ENCODE results near the gene DHFR. TPM values are rescaled to one million over a fixed set of nuclear protein-coding genes. Genes with fewer than 3 reads are reported as not detected.

The DHFR gene
- total and polyA plus RNA-seq, 2 of the 8 experiments (the other 6 are each of a cell fraction or from before 2014, with no cell fraction given) = 46.4 to 88.9 TPM

- Histone ChIP-seq H3K56ac (replicated peaks; ENCODE audit: insufficient read length, low read depth, low read length) (no peak overlapping the region), H2BK20ac (ENCODE audit: low read length) (no peak overlapping the region), H3K79me1 (ENCODE audit: low read depth, low read length) (no peaks in the 10 kb centered on the region), H2BK15ac (ENCODE audit: low read length) (no peak overlapping the region), H4K20me1 (replicated peaks in 1 of 2; ENCODE audit: control insufficient read depth in 1 of 2, insufficient read depth in 2 of 2, low read length in 2 of 2) (no peaks in the 10 kb centered on the region), H3K27me3 (replicated peaks in 1 of 4; ENCODE audit: control insufficient read depth in 3 of 4, extremely low read depth in 1 of 4, insufficient read depth in 3 of 4, low read length in 3 of 4) (no peaks in the 10 kb centered on the region), H3K79me2 (ENCODE audit: control insufficient read depth in 1 of 2, insufficient read depth in 2 of 2, low read length in 2 of 2) (no peaks in the 10 kb centered on the region), H2BK120ac (replicated peaks; ENCODE audit: low read depth, low read length) (no peak overlapping the region), H3K18ac (ENCODE audit: extremely low read depth, low read length) (no peak overlapping the region), H3K23ac (ENCODE audit: insufficient read length) (no peak overlapping the region), H3K4me2 (ENCODE audit: insufficient read depth in 1 of 2, low read depth in 2 of 2, low read length in 2 of 2) (no peak overlapping the region), H4K5ac (ENCODE audit: insufficient read length, low read depth, low read length) (no peak overlapping the region), H2AFZ (ENCODE audit: low read length) (no peak overlapping the region), H3K4ac (replicated peaks; ENCODE audit: insufficient read length, low read depth, low read length) (no peak overlapping the region), H2BK12ac (ENCODE audit: low read depth, low read length) (no peak overlapping the region), H2AK5ac (ENCODE audit: low read depth, low read length) (no peak overlapping the region), H3K14ac (ENCODE audit: insufficient read length) (no peak overlapping the region), H2BK5ac (ENCODE audit: low read depth, low read length) (no peak overlapping the region), H4K8ac (ENCODE audit: extremely low read depth, insufficient read depth, low read length) (no peak overlapping the region), H3K9me3 (ENCODE audit: insufficient read depth in 2 of 2, low read depth in 1 of 2, low read length in 1 of 2) (no peaks in the 10 kb centered on the region), H3K36me3 (ENCODE audit: control insufficient read depth in 2 of 4, insufficient read depth in 4 of 4, low read length in 3 of 4) (peaks cover 0 to 49% (median 16%) of the 10 kb centered on the region in 4 experiments; a peak in 6 of 8 replicates), H4K91ac (replicated peaks; ENCODE audit: insufficient read length, low read length) (no peak overlapping the region), H3K4me3 (ENCODE audit: extremely low read depth in 1 of 4, insufficient read depth in 2 of 4, low read depth in 3 of 4, low read length in 4 of 4) (no peak overlapping the region), H3K27ac (ENCODE audit: low read depth, low read length) (no peak overlapping the region), H3K9ac (replicated peaks in 1 of 4; ENCODE audit: extremely low read depth in 1 of 4, low read depth in 3 of 4, low read length in 3 of 4) (no peak overlapping the region), H3K4me1 (replicated peaks in 1 of 4; ENCODE audit: control insufficient read depth in 3 of 4, insufficient read depth in 4 of 4, low read length in 3 of 4) (no peaks in the 10 kb centered on the region), H3K23me2 (ENCODE audit: low read depth, low read length) (no peaks in the 10 kb centered on the region; the same call in 1 of the 2 replicates)
- FAIRE-seq (no peak), DNase-seq (ENCODE audit: low read depth in 1 of 2, low spot score in 2 of 2) (no peak)
- CTCF ChIA-PET (ENCODE audit: partially characterized antibody) = no interaction called here
- WGBS, 2 experiments (ENCODE audit: extremely low coverage in 1 of 2, insufficient coverage in 1 of 2, insufficient read length in 1 of 2, insufficient replicate concordance in 2 of 2, low coverage in 1 of 2, low lambda C conversion rate in 2 of 2, missing lambda C conversion rate in 1 of 2) = 94% methylated on average over 11 of the region's 11 CpGs; no CpG with 5 or more reads in 1 of the 2 experiments
- POLR2A ChIA-PET (ENCODE audit: partially characterized antibody) = interaction anchor here (0.7 kb wide), 1 partner anchor 11 kb away, joined by 3 read pairs; no protein-coding TSS in a partner anchor
- TF ChIP-seq SUZ12 (IDR thresholded peaks at IDR 0.05; ENCODE audit: low read length) = no peak
Observed at GRCh38 chr5:80631278-80632259, 23.2 kb downstream of the DHFR start.
